ENCODE results near the gene SCP2.

DNA sequence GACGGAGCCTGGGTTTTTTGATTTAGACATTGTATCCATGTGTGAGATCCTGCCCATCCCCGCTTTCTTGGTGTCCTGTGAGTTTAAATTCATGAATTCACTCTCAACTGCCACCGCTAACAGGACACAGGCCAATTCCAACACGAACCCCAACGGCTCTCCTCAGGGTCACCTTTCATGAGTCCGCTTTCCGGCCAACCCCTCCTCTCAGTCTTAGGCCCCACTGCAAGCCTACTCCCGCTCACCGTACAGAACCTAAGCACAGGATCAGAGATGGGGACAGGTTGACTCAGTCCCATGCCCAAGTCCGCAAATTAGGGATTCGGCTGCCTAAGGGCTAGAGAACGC is 238 bp upstream of the SCP2 start:
- TF ChIP-seq CTCF (IDR thresholded peaks at IDR 0.05; ENCODE audit: insufficient read depth, low read depth, low read length) = no peak
- TF ChIP-seq EZH2 (IDR thresholded peaks at IDR 0.05; ENCODE audit: insufficient read depth, low read length) = no peak

Measured in astrocyte (in vitro differentiated cells and primary cell).